ENCODE data around the gene PVALB. TPM values are rescaled to one million over a fixed set of nuclear protein-coding genes. Genes with fewer than 3 reads are reported as not detected.

Gene PVALB
- not detected in 5 replicates for total RNA-seq (2022; extraction: Qiagen RNA extraction)

GRCh38 chr22:36816636-36817524 lies at the start of gene PVALB:
TSS of gene PVALB (minus strand) at chr22:36817035. CDS start at chr22:36817005, 30 bp downstream.

GRCh38 chr22:36860821-36861659 lies 44.2 kb upstream of the PVALB start, which contains the start of gene NCF4:
TSS of gene NCF4 (plus strand) at chr22:36861006. CDS start at chr22:36861172, 166 bp downstream.

GRCh38 chr22:36775964-36776669 lies 40.7 kb downstream of the PVALB start, which contains the start of gene IFT27:
TSS of gene IFT27 (minus strand) at chr22:36776119. CDS start at chr22:36775707, 412 bp downstream.

Other genes starting within 250 kb of the PVALB start
- not detected in 5 replicates for gene CACNG2, start 113.3 kb downstream of the PVALB start, total RNA-seq (2022; extraction: Qiagen RNA extraction)
- gene IFT27, start 40.9 kb downstream of the PVALB start, total RNA-seq (2022; extraction: Qiagen RNA extraction) = 13.5 to 20.5 TPM (median 19.4 TPM) in 5 replicates
- gene NCF4, start 44.0 kb upstream of the PVALB start, total RNA-seq (2022; extraction: Qiagen RNA extraction) = 0.11 to 0.13 TPM in 2 of 5 replicates, not detected in the others
- 0.01 TPM in 1 of 5 replicates, not detected in the others for gene CSF2RB, start 96.6 kb upstream of the PVALB start, total RNA-seq (2022; extraction: Qiagen RNA extraction)
- 43.7 to 52.8 TPM (median 48.8 TPM) in 5 replicates for gene TST, start 202.4 kb upstream of the PVALB start, total RNA-seq (2022; extraction: Qiagen RNA extraction)
- 44.5 to 72.8 TPM (median 66.2 TPM) in 5 replicates for gene MPST, start 202.7 kb upstream of the PVALB start, total RNA-seq (2022; extraction: Qiagen RNA extraction)
- 20.0 to 27.7 TPM (median 26.7 TPM) in 5 replicates for gene KCTD17, start 234.7 kb upstream of the PVALB start, total RNA-seq (2022; extraction: Qiagen RNA extraction)

Measured in A549 treated with dexamethasone at 1 μM for 4 hours (cell line).